SK-N-MC (cell line): Measurements from ENCODE around the gene EPB41.

Experiments
- EZH2 ChIP-seq: fragments of 200-600 bp; sonication (generic); IDR thresholded peaks from one replicate; pipeline ENCODE4 v1.6.1; 2017; ENCODE audit warnings: antibody characterized with exemption
- FOXP2 ChIP-seq: optimal IDR thresholded peaks from 2 replicates; pipeline ENCODE3; 2011; ENCODE audit warnings: mild to moderate bottlenecking, moderate library complexity; ENCODE audit not compliant: insufficient read depth; ENCODE audit errors: extremely low read length, control extremely low read depth
- POLR2AphosphoS5 ChIP-seq: IDR thresholded peaks from 2 replicates; pipeline ENCODE4 v1.6.1; 2012; ENCODE audit warnings: mild to moderate bottlenecking, low read depth, low read length, borderline replicate concordance

DNA sequence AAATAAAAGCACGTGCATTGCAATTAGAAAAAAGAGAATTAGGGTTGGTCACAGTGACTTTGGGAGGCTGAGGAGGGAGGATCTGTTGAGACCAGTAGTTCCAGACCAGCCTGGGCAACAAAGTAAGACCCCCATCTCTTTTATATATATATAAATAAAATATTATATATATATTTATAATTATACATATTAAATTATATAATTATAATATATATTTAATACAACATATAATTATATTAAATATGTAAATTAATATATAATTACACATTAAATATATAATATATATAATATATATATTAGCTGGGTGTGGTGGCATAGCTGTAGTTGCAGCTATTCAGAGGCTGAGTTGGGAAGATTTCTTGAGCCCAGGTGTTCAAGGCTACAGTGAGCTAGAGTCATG, 186.1 kb downstream of the EPB41 start:
- TF ChIP-seq POLR2AphosphoS5: no peak
- TF ChIP-seq EZH2: no peak
- no peak for TF ChIP-seq FOXP2
